Kidney epithelial cell (primary cell): Measurements from ENCODE around the gene PPP1R3G. TPM values are rescaled to one million over a fixed set of nuclear protein-coding genes. Genes with fewer than 3 reads are reported as not detected.
"Not testable (repeated sequence)": the region's sequence is repeated elsewhere in the genome, so short reads cannot be mapped to it uniquely, and the experiment has no call there.

Experiments used
- DNase-seq: peaks from one replicate; pipeline ENCODE4 v3.0.0-alpha.2; 2010; ENCODE audit warnings: low read depth
- H3K27me3 ChIP-seq: 2 replicates; pipeline ENCODE4 v1.6.0; 2011; ENCODE audit warnings: low read length; ENCODE audit not compliant: control insufficient read depth, insufficient read depth
- H3K36me3 ChIP-seq: 2 replicates; pipeline ENCODE4 v1.5.1; 2011; ENCODE audit warnings: low read length; ENCODE audit not compliant: control insufficient read depth, insufficient read depth
- H3K4me3 ChIP-seq: 2 replicates; pipeline ENCODE4 v1.5.1; 2011; ENCODE audit warnings: low read depth, mild to moderate bottlenecking, control low read depth, low read length
- CTCF ChIP-seq: IDR thresholded peaks from 2 replicates; pipeline ENCODE4 v1.5.1; 2011; ENCODE audit warnings: mild to moderate bottlenecking, moderate library complexity, low read length, control low read depth, inconsistent platforms; ENCODE audit not compliant: insufficient read depth, poor library complexity, severe bottlenecking
- total RNA-seq: library from RNA; depleted of rRNA; stranded (reverse); fragments of >200 nt; gene quantifications from 2 replicates; pipeline ENCODE4 v1.2.3, GENCODE V29; 2015

The PPP1R3G gene
- total RNA-seq, 1 donor from 2014 or later: 0.96 TPM

GRCh38 chr6:5116243-5116991 lies 31.3 kb downstream of the PPP1R3G start:
- no peak for DNase-seq
- Histone ChIP-seq H3K27me3 (no peaks in the 10 kb centered on the region), H3K36me3 (no peaks in the 10 kb centered on the region), H3K4me3 (no peak overlapping the region)
- TF ChIP-seq CTCF: no peak

GRCh38 chr6:5119090-5119951 lies 34.2 kb downstream of the PPP1R3G start:
- no peak for TF ChIP-seq CTCF
- H3K36me3 ChIP-seq: no peaks in the 10 kb centered on the region
- no peaks in the 10 kb centered on the region for H3K27me3 ChIP-seq
- no peak overlapping the region for H3K4me3 ChIP-seq
- DNase-seq: no peak

GRCh38 chr6:5120011-5120410 lies 34.9 kb downstream of the PPP1R3G start:
- no peak overlapping the region for H3K4me3 ChIP-seq
- H3K36me3 ChIP-seq: no peaks in the 10 kb centered on the region
- TF ChIP-seq CTCF: no peak
- H3K27me3 ChIP-seq: no peaks in the 10 kb centered on the region
- no peak for DNase-seq

GRCh38 chr6:5120543-5120942 lies 35.4 kb downstream of the PPP1R3G start:
- H3K27me3 ChIP-seq, H3K4me3 ChIP-seq, H3K36me3 ChIP-seq, DNase-seq: not testable (repeated sequence)

- Histone ChIP-seq H3K4me3 (no peak overlapping the region), H3K36me3 (no peaks in the 10 kb centered on the region), H3K27me3 (no peaks in the 10 kb centered on the region)
- no peak for DNase-seq
- TF ChIP-seq CTCF: no peak
These were observed 36.3 kb downstream of the PPP1R3G start for GRCh38 chr6:5121479-5121878.

- TF ChIP-seq CTCF: no peak
- Histone ChIP-seq H3K36me3 (no peaks in the 10 kb centered on the region), H3K27me3 (no peaks in the 10 kb centered on the region), H3K4me3 (no peak overlapping the region)
- DNase-seq: no peak
These were observed 36.8 kb downstream of the PPP1R3G start for GRCh38 chr6:5121956-5122355.
